C4-2B (cell line): Measurements from ENCODE around the gene VAC14.

Source experiments
- CTCF ChIP-seq: fragments of 450-650 bp; conservative IDR thresholded peaks from 2 replicates; pipeline ENCODE4 v1.5.1; 2017; ENCODE audit warnings: mild to moderate bottlenecking
- ZFX ChIP-seq: fragments of 450-650 bp; IDR thresholded peaks from 2 replicates; pipeline ENCODE4 v1.6.1; 2017

DNA sequence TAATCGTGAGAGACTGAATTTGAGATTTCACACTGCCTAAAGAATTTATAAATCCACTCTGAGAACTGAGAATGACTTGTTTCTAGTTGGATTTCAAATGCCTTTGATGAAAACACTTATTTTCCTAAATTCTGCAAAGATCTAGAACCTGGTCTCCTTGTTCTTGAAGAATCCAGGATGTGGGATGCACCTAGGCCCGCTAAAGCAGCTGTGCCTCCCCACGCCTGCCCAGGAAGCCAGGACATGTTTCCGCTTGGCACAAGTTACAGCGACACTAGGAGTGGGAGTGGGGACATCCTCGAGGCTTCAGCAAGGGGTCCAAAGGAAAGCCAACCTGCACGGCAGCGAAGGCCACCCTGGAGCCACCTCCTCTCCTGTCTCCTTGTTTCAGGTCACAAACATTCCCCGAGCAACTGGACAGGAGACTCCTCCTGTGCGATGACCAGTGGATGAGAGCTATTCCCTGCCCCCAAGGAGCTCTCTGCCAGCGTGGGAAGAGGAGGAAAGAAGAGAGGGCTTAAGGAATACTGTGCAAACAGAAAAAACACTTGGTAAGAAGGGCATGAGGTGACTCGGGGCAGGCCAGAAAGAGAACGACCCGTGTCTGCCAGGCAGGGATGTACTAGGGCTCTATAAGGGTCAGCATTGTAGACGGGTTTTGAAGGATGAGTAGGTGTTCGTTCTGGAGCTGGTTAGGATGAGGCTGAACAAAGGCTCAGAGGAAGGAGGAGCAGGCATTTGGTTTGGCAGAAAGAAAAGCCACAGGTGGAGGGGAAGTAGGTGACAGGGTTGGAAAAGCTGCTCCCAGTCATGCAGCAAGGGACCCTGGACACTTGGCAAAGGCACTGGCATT, 11.1 kb downstream of the VAC14 start:
- TF ChIP-seq CTCF = no peak
- no peak for TF ChIP-seq ZFX
